Measurements from ENCODE around the gene WLS.

Gene WLS

GRCh38 chr1:68228851-68229250, 3.5 kb downstream of the WLS start:
- no peak for DNase-seq (ENCODE audit: low read depth in 2 of 2)

- DNase-seq (ENCODE audit: low read depth in 2 of 2) = no peak
Measured at GRCh38 chr1:68227598-68227997, 4.7 kb downstream of the WLS start.

- DNase-seq (ENCODE audit: low read depth in 2 of 2) = no peak
Measured at GRCh38 chr1:68225781-68226180, 6.5 kb downstream of the WLS start.

GRCh38 chr1:68223687-68224086, 8.6 kb downstream of the WLS start:
- DNase-seq (ENCODE audit: low read depth in 2 of 2) = no peak

DNA sequence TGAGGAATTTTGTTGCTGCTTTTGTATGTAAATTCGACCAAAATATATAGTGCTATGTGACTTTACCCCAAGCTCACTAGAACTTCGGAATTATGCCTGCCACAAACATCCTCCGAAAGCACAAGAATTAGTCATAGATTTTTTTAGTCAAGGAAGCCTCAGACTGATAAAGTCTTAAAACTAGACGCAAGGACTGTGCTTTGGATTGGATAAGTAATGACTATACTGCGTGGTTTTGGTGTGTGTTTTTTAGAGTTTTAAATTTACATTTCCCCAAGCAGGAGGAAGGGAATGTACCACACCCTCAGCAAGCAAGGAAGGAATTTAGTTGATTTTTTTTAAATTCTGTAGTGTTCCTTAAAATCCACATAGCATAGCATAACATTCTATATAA, 10.3 kb downstream of the WLS start:
- no peak for DNase-seq (ENCODE audit: low read depth in 2 of 2)

DNA sequence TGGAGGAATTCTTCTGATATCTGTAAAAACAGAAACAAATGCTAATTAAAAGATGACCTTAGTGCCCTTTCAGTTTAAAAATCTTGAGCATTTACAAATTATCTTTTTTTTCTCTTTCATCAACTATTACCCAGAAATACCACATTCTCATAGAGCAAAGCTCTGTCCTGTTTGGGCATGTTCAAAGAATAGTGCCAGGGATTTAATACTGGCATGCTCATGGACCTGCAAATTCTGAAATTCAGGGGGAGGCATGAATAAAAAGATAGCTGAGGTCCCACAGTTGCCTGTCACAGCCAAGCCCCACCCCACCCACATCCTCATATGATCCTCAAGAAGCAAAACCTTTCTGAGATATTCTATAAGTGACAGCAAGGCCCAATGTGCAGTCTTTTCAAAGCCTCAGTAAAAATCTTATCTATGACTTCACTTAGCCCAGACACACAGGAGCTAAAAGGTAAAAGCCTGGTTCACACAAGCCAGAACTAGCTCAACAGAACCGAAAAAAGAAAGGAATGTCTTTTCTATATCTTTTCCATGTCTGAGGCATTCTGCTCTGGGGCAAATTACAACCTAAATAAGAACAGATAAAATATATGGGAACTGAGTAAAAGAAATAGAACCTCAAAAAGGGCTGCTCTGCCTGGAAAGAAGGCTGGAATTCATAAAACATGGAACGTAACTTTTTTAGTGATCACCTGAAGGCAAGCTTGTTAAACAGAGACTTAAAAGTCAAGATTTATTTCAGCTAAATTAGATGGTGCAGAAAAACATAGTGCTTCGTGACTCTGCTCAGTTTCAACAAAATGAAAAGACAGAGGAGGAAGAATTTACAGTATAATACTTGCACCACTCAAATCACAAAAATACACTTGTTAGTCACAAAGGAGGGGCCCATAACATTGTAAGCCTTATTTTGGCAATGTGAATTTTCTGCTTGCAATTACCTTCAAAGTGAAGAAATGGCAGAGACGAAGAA, 11.0 kb downstream of the WLS start:
- DNase-seq (ENCODE audit: low read depth in 2 of 2) = no peak

GRCh38 chr1:68220420-68220819, 11.9 kb downstream of the WLS start:
- DNase-seq (ENCODE audit: low read depth in 2 of 2) = no peak

GRCh38 chr1:68218490-68218889, 13.8 kb downstream of the WLS start:
- no peak for DNase-seq (ENCODE audit: low read depth in 2 of 2)

GRCh38 chr1:68217618-68218017, 14.7 kb downstream of the WLS start:
- DNase-seq (ENCODE audit: low read depth in 2 of 2) = no peak

DNA sequence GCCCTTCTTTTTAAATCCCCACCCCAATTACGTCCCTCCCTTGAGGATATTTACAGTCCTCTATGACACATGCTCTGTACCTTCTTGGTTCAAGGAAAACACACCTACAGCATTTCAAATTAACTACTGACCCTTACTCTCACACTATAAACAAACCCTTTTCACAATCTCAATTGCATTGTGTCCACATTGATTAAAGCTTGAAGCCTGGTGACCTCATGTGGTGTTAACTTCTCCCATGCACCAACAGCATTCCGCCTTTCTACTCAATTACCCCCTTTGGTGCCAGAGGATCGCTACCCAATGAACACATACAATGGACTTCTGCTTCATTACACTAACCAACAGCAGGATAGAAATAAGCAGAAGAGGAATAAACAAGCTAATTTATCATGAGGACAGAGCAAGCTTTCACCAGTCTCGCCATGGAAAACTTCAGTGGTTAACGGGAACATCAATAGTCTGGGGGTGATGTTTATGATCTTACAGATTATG, 15.2 kb downstream of the WLS start:
- DNase-seq (ENCODE audit: low read depth in 2 of 2) = no peak

- DNase-seq (ENCODE audit: low read depth in 2 of 2) = no peak
Measured at GRCh38 chr1:68216089-68216772, 16.1 kb downstream of the WLS start.

- DNase-seq (ENCODE audit: low read depth in 2 of 2) = no peak
Measured at GRCh38 chr1:68213843-68214242, 18.5 kb downstream of the WLS start.

DNA sequence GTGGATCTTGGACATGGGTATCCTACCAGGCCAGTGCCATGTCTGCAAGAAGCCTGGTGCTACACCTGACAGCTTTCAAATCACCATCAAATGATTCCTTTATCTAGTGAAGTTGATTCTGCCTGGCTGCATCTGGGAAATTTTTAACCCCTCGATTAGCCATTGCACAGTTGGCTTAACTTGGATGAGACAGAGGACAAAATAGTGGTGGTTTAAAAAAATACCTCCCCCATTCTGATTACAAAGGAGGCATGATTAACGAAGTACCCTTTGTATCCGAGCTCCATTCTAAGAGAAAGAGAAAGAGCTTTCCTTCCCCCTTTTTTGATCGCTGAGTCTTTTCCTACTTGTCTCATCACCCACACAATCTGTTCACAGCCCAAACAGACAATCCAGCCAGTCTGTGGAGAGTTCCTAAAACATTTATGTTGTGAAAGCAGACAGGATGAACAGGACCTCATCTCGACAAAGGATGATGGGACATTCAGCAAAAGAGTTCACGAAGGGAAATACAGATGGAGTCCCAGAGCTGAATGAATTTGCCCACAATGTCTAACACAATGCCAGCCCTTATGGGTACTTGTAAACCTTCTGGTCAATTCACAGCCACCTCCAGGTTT, 20.5 kb downstream of the WLS start:
- no peak for DNase-seq (ENCODE audit: low read depth in 2 of 2)

- no peak for DNase-seq (ENCODE audit: low read depth in 2 of 2)
Measured at GRCh38 chr1:68210829-68211228, 21.5 kb downstream of the WLS start.

DNA sequence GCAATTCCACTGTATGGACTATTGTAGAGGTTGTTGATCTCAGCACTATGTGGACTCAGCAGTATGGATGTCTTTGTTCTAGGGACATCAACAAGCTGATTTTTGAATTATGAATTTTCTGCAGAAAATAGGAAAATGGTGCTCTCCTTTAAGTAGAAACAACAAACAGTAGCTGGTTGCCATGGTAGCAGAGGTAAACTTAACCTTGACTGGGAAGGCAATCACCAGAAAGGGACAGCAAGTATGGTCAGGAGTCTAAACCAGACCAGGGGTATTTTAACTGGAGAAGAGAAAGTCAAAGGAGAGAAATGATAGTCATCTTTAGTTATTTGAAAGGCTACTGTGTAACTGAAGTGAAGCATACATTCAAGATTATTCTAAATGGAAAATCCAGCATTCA, 22.3 kb downstream of the WLS start:
- DNase-seq (ENCODE audit: low read depth in 2 of 2) = no peak

DNA sequence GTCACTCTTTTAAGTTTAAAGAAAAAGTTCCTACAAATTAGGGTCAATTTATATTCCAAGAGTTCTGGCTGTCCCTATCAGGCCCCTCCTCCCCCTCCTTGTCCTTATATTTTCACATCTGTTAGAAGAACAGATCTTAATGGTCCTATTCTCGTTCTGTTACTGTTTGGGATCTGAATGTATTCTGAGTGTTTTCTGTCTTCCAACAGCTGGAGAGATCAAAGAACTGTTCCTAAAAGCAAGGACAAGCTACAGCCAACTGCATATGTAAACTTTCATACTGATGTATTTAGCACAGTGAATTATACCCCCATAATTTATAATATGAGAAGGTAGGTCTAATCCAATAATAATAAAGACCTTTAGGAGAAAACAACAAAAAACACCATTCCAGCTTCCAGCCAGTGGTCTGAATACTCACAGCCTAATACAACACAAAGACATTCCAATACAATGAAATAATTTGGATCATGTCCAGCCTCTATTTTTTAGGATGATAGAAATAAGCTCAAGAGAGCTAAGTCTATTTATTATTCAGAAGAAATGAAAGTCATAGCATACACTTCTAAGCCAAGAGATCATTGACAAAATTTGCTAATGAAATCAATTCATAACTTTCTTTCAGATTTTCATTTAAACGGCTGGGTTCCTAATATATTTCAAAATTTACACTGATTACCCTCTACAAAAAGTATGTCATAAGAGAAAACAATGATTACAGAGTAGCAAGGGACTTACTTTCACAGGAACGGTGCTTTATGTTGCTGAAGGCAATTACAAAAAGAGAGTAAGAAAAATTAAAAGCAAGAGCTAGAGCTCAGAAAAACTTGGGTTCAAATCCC, 25.3 kb downstream of the WLS start:
- DNase-seq (ENCODE audit: low read depth in 2 of 2) = no peak

DNA sequence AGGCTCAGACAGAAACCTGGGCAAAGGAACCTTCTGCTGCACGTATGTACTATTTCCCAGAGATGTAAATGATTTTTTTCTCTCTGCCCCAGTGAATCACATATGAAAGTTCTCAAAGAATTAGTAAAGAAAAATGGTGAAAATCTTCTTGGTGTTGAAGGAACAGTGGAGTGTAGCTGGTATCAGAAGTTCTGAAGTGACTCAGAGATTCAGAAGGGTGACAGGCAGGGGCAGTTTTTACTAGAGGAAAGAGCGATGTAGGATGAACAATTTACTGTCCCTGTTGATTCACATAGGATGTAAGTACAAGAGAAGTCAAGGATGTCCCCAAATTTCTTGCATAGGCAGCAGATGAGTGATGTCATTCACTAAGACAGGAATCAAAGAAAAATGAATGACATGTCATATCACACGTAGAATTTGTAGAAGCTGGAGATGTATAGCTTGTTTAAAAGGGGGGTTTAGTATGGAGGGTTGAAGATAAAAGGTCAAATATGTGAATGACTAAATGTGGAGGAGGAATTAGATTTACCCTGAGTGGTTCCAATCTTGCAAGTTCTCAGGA, 26.4 kb downstream of the WLS start:
- DNase-seq (ENCODE audit: low read depth in 2 of 2) = no peak

DNA sequence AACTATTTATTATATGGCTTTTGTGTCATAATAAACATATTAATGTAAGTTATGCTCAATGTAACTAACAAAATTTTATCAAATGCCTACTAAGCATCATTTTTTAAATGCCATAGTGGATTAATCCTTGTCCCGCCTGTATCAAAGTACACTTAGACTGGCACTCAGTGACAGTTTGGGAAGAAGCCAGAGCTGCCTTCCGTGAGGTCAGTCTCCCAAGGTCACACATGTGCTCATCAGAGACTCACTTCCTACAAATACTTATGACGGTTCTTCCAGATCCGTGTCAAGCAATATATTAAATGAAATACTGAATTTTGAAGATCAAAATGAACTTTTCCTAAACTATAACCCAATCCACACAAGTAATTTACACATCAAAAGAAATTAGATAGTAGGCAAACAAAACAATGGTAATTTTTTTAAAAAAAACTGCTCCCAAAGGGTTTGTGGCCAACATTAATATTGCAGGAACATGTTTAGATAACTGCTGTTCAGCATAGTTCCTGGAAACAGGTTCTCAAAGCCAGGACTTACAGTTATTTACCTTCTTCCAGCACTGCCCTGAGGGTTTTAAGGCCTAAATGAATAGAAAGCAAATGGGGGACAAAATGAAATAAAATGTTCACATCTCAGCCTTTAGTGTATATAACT, 27.2 kb downstream of the WLS start:
- no peak for DNase-seq (ENCODE audit: low read depth in 2 of 2)

DNA sequence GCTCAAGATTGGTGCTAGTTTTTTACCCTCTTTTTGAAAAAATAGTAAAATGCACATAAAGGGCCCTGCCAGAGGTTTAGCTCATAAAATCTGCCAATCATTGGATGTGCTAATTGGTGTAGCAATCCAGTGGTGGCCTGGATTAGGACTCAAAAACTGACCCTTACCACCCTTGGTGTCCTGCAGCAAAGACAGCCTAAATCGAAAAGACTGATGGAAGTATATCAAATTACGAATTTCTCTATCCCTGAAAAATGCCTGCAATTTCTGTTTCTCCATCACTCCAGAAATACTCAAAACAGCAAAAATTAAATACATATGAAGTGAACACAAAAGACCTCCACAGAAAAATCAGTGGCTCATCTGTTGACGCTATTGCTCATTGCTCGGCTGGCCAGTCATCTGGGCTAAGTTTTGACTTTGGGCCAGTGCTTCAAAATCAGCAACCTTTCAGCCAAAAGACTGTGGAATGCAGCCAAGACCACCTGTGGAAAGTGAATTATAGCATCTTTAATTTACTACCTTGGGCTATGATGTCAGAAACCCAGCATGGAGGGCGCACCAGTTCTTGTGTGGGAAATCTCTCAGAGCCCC, 30.0 kb downstream of the WLS start:
- no peak for DNase-seq (ENCODE audit: low read depth in 2 of 2)

DNA sequence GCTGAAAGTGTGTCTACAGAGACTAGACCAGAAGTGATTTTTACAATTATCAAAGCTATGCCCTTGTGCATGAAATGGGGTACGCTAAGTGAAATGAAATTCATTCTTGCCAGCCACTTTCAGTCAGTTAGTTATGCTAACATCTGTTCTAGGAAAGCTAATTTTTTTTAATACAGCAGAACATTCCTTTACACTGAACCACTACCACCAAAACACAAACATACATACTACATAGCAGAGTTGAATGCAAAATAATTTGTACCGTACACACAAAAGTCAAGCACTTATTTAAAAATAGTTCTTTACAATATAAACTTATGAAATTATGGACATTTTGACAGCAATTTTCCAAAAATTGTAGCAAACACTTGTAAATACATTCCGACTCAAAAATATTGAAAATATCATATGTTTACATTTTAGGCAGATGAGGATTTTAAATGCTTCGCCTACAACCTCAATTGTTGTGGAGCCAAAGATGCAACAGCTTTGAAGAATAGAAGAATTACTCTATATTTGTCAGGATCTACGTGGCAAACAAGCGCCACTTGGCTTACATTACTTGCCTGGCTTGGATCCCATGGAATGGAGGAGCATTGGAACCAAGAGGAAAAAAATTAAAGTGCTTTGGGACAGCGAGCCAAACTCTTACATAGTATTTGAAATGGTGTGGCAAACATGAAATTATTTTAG, 30.6 kb downstream of the WLS start:
- no peak for DNase-seq (ENCODE audit: low read depth in 2 of 2)

Data from activated CD4-positive, alpha-beta T cell treated with anti-CD3 and anti-CD28 coated beads for 24 hours (primary cell).